NCI-H2196 (cell line): Measurements from ENCODE around the gene FGGY.

Experiments used
- DNase-seq: peaks from one replicate; lab custom pipeline; 2025; ENCODE audit not compliant: unreplicated experiment; lab: John Stamatoyannopoulos, UW

FGGY gene

GRCh38 chr1:59788825-59789224 is 491.9 kb downstream of the FGGY start:
- DNase-seq = no peak

- DNase-seq = no peak
Observed at GRCh38 chr1:59798600-59798999, 501.7 kb downstream of the FGGY start.

GRCh38 chr1:59803458-59804038 is 506.7 kb downstream of the FGGY start:
- no peak for DNase-seq

- DNase-seq = no peak
Observed at GRCh38 chr1:59804301-59804700, 507.4 kb downstream of the FGGY start.

- no peak for DNase-seq
Observed at GRCh38 chr1:59805554-59805953, 508.7 kb downstream of the FGGY start.
